Spleen (tissue), 11 donors: ENCODE data around the gene TTLL11. TPM values are rescaled to one million over a fixed set of nuclear protein-coding genes. Genes with fewer than 3 reads are reported as not detected.

Experiments
- DNase-seq: peaks from one replicate; pipeline ENCODE4 v3.0.0-alpha.2; 2020
- H3K27ac ChIP-seq, 8 donors: fragments of 200-600 bp; sonication (generic) in 7 of 8; 1 replicate in 4 of 8; 2 replicates in 4 of 8; pipeline versions ENCODE4 v1.5.0 to v1.8.0; 2016 to 2021; ENCODE audit warnings: inconsistent platforms in 4 of 8, mild to moderate bottlenecking in 4 of 8, moderate library complexity in 1 of 8
- H3K27me3 ChIP-seq, 7 donors: fragments of 200-600 bp; sonication (generic) in 6 of 7; replicated peaks in 1 of 7; 1 replicate in 4 of 7; 2 replicates in 3 of 7; pipeline versions ENCODE4 v1.5.0 to v1.8.0; 2016 to 2021; ENCODE audit warnings: inconsistent platforms in 3 of 7, mild to moderate bottlenecking in 1 of 7
- H3K36me3 ChIP-seq, 6 donors: fragments of 200-600 bp; sonication (generic) in 5 of 6; 1 replicate in 4 of 6; 2 replicates in 2 of 6; pipeline versions ENCODE4 v1.5.0 to v1.8.0; 2016 to 2021; ENCODE audit warnings: inconsistent platforms in 2 of 6
- H3K4me1 ChIP-seq, 6 donors: fragments of 200-600 bp; sonication (generic) in 5 of 6; 1 replicate in 3 of 6; 2 replicates in 3 of 6; pipeline versions ENCODE4 v1.5.0 to v1.8.0; 2016 to 2021; ENCODE audit warnings: inconsistent platforms in 3 of 6
- H3K4me3 ChIP-seq, 8 donors: fragments of 200-600 bp; sonication (generic) in 7 of 8; 1 replicate in 4 of 8; 2 replicates in 4 of 8; pipeline versions ENCODE4 v1.5.0 to v1.8.0; 2016 to 2021; ENCODE audit warnings: inconsistent platforms in 4 of 8, mild to moderate bottlenecking in 4 of 8, moderate library complexity in 2 of 8
- H3K9me3 ChIP-seq, 8 donors: fragments of 200-600 bp; sonication (generic) in 7 of 8; 1 replicate in 4 of 8; 2 replicates in 4 of 8; pipeline versions ENCODE4 v1.5.0 to v1.8.0; 2016 to 2021; ENCODE audit warnings: inconsistent platforms in 4 of 8
- POLR2A ChIP-seq, 3 donors: fragments of 450-650 bp; IDR thresholded peaks; one replicate each; pipeline ENCODE4 v1.5.1; 2017; ENCODE audit warnings: antibody characterized with exemption in 3 of 3, mild to moderate bottlenecking in 1 of 3
- POLR2AphosphoS5 ChIP-seq, 3 donors: sonication (generic); formaldehyde crosslinking; IDR thresholded peaks; one replicate each; pipeline ENCODE4 v1.5.1; 2017; ENCODE audit warnings: antibody characterized with exemption in 3 of 3
- WGBS, 5 donors: extraction: QIAGEN DNeasy Blood & Tissue Kit in 3 of 5; methylation state at CpG; one replicate each; pipeline versions ENCODE4 v1.1.5 to v1.1.7; 2013 to 2018; 5-methylcytosine and 5-hydroxymethylcytosine counted together
- intact Hi-C: fragments of 100-400 bp; cut with DNase I; formaldehyde crosslinking; loops from one replicate; pipeline ENCODE4 v1.15.0; 2023; ENCODE audit warnings: low total_unique reads
- polyA plus RNA-seq, 3 donors: library from polyadenylated mRNA; stranded (reverse); fragments of 200-250 nt; gene quantifications; one replicate each; pipeline ENCODE4 v1.2.1, GENCODE V29; 2013
- total RNA-seq, 7 donors: library from RNA; depleted of rRNA in 3 of 7; stranded (reverse); fragments of >200 nt in 3 of 7; fragmentation: NEBNext Ultra II Directional in 4 of 7; extraction: Animal tissue kit (Norgen Biotek cat#: 25700) in 4 of 7; gene quantifications; one replicate each; pipeline versions ENCODE4 v1.1.0 to v1.2.1, GENCODE V29; 2016 to 2021
- TF ChIP-seq, protein P1 (sequence below), 11 experiments: fragments of 200-600 bp in 7 of 11; fragments of 450-650 bp in 4 of 11; sonication (generic) in 4 of 11; IDR thresholded peaks in 8 of 11; conservative IDR thresholded peaks in 3 of 11; 1 replicate in 7 of 11; 2 replicates in 4 of 11; pipeline versions ENCODE4 v1.4.0 to v1.8.0; 2016 to 2021; ENCODE audit warnings: antibody characterized with exemption in 11 of 11, inconsistent platforms in 4 of 11, mild to moderate bottlenecking in 1 of 11
- donor health status: healthy with polysubstance abuse.
- donor health status: DM: no; HTN: no; CAD: no; lungs with moderate emphysema.
- donor health status: DM: no; HTN: no; CAD: no.
- donor health status: Bipolar disorder and iron deficiency.
- donor health status: healthy.
- donor health status: DM: no; HTN: no; CAD: no.
- donor health status: DM: yes; HTN: yes; CAD: no.

Gene TTLL11
- total and polyA plus RNA-seq, 10 donors, result 1.6 to 12.8 (median 7.3) TPM

DNA sequence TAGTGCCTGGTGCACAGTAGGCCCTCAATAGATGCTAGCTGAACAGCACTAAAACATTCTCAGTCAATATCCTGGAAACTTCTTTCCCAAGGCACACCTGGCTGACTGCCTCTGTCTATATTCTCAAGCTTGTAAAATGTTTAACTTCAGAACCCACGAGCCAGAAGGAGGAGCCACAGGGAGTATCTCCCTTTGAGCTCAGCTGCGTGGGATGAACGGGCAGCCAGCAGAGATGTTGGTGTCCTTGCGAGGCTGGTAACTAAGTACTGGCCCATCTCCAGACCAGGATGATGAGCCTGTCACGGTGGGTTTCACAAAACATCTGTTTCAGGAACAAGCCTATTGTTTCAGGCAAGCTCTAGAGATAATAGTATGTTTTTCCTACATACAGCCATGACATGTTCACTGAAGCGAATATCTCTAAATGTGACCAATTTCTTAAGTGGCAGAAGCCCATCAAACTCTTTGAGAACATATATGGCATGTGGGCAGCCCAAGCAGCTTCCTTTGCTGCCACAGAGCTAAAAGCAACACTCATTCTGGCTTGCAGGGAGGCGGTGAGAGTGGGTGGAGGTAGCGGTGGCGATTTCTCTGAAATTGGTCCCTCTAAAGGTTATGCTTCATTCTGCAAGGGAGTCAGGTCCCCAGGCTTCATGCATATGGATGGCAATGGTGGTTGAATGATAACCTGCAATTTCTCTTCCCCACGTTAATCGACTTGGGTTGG, 206.2 kb downstream of the TTLL11 start:
- Histone ChIP-seq H3K4me1 (peaks cover 0 to 35% (median 11%) of the 10 kb centered on the region in 6 donors), H3K36me3 (no peaks in the 10 kb centered on the region), H3K9me3 (no peaks in the 10 kb centered on the region), H3K27ac (no peak overlapping the region), H3K27me3 (no peaks in the 10 kb centered on the region), H3K4me3 (no peak overlapping the region)
- 80 to 93% (median 90%) methylated on average over 11 of the region's 11 CpGs for WGBS, 5 donors
- no peak for DNase-seq
- intact Hi-C loops, result no loop called here
- TF ChIP-seq POLR2A (IDR thresholded peaks at IDR 0.05), result no peak
- TF ChIP-seq POLR2AphosphoS5 (IDR thresholded peaks at IDR 0.05), result no peak
- TF ChIP-seq, protein P1, sequence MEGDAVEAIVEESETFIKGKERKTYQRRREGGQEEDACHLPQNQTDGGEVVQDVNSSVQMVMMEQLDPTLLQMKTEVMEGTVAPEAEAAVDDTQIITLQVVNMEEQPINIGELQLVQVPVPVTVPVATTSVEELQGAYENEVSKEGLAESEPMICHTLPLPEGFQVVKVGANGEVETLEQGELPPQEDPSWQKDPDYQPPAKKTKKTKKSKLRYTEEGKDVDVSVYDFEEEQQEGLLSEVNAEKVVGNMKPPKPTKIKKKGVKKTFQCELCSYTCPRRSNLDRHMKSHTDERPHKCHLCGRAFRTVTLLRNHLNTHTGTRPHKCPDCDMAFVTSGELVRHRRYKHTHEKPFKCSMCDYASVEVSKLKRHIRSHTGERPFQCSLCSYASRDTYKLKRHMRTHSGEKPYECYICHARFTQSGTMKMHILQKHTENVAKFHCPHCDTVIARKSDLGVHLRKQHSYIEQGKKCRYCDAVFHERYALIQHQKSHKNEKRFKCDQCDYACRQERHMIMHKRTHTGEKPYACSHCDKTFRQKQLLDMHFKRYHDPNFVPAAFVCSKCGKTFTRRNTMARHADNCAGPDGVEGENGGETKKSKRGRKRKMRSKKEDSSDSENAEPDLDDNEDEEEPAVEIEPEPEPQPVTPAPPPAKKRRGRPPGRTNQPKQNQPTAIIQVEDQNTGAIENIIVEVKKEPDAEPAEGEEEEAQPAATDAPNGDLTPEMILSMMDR (IDR thresholded peaks at IDR 0.05 in 8 of 11, conservative IDR thresholded peaks at IDR 0.05 in 3 of 11), result no peak

DNA sequence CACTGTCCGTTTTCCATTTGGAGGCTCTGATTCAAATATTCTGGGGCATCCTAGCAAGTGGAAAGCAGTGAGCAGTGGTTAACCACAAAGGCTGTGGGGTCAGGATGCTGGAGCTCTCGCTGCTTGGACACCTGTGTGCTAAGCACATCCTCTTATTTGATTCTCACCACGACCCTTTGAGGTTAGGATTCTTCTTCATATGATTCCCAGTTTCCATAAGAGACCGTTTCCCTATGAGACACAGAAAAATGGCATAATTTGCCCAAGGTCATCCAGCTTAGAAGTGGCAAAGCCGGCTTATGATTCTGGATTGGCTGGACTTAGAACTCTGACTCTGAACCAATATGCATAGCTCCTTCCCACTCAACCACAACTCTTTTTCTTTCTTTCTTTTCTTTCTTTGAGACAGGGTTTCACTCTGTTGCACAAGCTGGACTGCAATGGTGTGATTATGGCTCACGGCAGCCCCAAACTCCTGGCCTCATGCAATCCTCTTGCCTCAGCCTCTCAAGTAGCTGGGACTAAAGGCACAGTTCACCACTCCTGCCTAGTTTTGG, 207.7 kb downstream of the TTLL11 start:
- intact Hi-C loops, result no loop called here
- no peaks in the 10 kb centered on the region for H3K9me3 ChIP-seq
- H3K27ac ChIP-seq, result no peak overlapping the region
- H3K4me3 ChIP-seq, result no peak overlapping the region
- H3K4me1 ChIP-seq, result peaks cover 0 to 35% (median 11%) of the 10 kb centered on the region in 6 donors
- WGBS, 5 donors, result 48 to 74% (median 52%) methylated on average over 6 of the region's 6 CpGs
- H3K27me3 ChIP-seq, result no peaks in the 10 kb centered on the region
- DNase-seq, result no peak
- TF ChIP-seq POLR2A (IDR thresholded peaks at IDR 0.05) (no peak), POLR2AphosphoS5 (IDR thresholded peaks at IDR 0.05) (no peak)
- TF ChIP-seq, protein P1 (IDR thresholded peaks at IDR 0.05 in 8 of 11, conservative IDR thresholded peaks at IDR 0.05 in 3 of 11), result no peak
- H3K36me3 ChIP-seq, result no peaks in the 10 kb centered on the region

DNA sequence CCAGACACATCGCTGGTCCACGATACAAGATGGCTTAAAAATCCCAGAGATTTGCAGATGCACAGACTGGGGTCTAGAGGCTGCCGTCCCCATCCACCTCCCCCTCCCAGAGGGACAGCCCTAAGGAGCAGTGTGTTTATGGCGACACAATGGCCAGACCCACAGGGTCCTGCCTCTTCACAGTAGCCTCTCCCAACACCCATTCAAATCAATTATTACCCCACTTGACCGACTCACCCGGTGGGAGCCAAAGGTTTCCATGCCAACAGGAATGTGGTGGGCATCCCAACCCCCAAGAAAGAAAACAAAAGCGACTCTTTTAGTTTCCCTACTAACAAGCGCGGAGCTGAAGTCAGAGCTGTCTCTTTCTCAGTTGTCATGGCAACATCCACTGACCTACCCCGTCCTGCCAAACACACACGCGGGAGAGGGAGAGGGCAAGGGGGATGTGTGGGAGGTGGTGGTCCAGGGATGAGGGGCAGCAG, 209.0 kb downstream of the TTLL11 start:
- H3K4me3 ChIP-seq, result no peak overlapping the region
- no peak for DNase-seq
- WGBS, 5 donors, result 55 to 69% (median 65%) methylated on average over 12 of the region's 12 CpGs
- no peak overlapping the region for H3K27ac ChIP-seq
- TF ChIP-seq, protein P1 (IDR thresholded peaks at IDR 0.05 in 8 of 11, conservative IDR thresholded peaks at IDR 0.05 in 3 of 11), result no peak
- TF ChIP-seq POLR2AphosphoS5 (IDR thresholded peaks at IDR 0.05) (no peak), POLR2A (IDR thresholded peaks at IDR 0.05) (no peak)
- no peaks in the 10 kb centered on the region for H3K9me3 ChIP-seq
- intact Hi-C loops, result no loop called here
- H3K27me3 ChIP-seq, result no peaks in the 10 kb centered on the region
- no peaks in the 10 kb centered on the region for H3K36me3 ChIP-seq
- H3K4me1 ChIP-seq, result peaks cover 0 to 35% (median 11%) of the 10 kb centered on the region in 6 donors
